GM18519 (cell line): ENCODE measurements around the gene AQP3.
"Not testable (repeated sequence)": the region's sequence is repeated elsewhere in the genome, so short reads cannot be mapped to it uniquely, and the experiment has no call there.

ENCODE experiments used
- ATAC-seq: cut with Tn5 transposase; IDR thresholded peaks from one replicate; pipeline ENCODE4 v1.9.1; 2021; ENCODE audit warnings: mild to moderate bottlenecking, moderate library complexity; ENCODE audit not compliant: unreplicated experiment, low FRiP score

AQP3 gene

DNA sequence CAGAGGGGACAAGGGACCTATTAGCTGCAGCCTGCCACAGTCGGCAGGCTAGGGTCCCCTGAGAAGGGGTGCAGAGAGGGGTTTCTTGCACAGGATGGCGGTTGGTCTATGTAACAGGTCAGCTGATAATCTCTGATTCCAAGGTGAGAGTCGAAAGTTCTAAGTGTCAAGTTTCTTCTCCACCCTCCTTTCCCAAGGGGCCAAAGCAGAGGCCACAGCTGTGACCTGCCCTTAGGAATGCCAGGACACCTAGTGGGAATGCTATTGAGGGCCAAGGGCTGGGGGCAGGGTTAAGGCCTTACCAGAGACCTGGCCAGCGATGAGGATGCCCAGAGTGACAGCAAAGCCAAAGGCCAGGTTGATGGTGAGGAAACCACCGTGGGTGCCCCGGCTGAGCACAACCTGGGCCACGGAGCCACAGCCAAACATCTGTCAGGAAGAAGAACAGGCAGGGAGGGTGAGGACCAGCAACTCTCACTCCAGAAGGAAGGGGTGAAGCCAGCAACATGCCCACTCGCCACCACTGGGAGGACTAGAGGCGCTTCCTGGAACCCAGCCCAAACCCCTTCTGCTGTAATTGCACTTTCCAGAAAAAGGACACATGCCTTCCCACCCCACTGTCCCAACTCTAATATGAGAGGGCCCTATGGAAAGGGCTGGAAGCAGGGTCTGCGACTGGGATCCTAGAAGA lies 3.8 kb downstream of the AQP3 start:
- no peak for ATAC-seq

DNA sequence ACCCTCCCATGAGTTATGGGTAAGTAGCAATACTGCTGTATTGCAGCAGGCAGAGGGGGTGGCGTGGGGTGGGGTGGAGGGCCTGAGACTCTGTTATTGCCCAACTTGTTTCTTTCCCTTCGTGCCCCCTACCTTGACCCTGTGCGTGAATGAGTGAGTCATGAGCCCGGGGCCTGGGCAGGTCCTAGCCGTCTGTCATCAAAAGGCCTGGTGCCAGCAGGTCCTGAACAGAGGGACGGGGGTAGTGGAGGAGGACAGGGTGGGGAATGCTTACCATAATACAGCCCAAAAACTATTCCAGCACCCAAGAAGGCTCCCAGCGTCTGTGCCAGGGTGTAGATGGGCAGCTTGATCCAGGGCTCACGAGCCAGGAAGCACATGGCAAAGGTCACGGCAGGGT lies 4.3 kb downstream of the AQP3 start:
- ATAC-seq, result no peak

DNA sequence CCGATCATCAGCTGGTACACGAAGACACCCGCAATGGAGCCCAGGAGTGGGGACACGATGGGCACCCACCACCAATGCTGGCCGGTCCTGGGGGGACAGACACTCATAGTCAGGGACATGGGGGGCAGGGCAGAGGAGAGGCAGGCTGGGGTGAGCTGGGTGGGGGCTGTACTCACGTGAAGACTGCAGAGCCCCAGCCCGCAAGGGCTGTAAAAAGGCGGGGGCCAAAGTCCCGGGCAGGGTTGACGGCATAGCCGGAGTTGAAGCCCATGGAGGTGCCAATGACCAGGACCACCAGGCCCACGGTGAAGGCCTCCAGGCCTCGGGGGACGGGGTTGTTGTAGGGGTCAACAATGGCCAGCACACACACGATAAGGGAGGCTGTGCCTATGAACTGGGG lies 5.3 kb downstream of the AQP3 start:
- ATAC-seq, result no peak

DNA sequence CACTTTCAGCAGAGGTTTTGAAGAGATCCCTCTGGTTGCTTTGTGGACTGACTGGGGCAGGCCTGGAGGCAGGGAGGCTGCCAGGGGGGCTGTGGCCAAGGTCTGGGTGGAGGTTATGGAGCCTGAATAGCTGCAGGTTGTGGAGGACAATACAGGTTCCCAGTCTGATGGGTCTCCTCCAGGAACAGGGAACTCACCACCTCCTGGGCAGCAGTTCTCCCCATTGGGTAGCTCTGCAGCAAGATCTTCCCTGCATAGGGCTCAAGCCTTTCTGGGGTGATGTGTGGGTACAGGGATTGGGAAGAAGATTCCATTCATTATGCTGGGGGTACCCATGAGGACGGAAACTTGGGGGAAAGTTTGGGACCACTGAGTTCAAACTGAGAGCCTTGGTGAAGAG lies 6.8 kb downstream of the AQP3 start:
- ATAC-seq, result no peak

DNA sequence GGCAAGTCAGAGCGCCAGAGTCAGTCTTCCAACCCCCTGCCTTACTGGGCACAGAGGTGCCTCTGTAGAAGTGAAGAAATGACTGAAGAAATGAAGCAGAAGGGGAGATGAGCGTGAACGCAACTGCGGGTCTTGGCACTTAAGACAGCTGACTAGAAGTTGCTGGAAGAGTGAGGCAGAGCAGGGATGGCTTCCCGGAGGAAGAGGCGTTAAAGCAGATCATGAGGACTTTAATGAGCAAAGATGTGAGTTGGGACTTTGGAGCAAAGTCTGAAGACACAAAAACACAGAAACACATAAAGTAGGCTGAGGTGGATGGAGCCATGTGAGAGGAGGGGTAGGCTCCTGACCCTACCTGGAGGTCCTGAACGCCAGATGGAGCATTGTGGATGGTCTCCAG lies 7.2 kb downstream of the AQP3 start:
- ATAC-seq, result no peak

DNA sequence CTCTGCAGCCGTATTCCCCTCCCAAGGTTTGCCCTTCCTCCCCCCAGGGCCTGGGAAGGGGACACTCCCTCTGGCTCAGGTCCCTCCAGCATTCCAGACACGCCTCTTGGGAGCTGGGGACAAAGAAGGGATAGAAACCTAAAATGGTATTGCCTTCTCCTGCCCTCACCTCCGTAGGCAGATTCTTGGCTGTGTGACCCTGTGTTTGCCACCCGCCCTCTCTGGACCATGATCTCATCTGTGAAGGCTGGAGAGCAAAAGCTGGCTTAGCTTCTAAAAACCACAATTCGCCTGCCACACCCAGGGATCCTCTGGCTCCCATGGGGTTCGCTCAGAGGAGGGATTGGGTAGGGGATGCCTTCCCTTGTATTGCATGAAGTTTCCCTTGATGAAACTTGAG lies 7.7 kb downstream of the AQP3 start:
- ATAC-seq, result no peak

DNA sequence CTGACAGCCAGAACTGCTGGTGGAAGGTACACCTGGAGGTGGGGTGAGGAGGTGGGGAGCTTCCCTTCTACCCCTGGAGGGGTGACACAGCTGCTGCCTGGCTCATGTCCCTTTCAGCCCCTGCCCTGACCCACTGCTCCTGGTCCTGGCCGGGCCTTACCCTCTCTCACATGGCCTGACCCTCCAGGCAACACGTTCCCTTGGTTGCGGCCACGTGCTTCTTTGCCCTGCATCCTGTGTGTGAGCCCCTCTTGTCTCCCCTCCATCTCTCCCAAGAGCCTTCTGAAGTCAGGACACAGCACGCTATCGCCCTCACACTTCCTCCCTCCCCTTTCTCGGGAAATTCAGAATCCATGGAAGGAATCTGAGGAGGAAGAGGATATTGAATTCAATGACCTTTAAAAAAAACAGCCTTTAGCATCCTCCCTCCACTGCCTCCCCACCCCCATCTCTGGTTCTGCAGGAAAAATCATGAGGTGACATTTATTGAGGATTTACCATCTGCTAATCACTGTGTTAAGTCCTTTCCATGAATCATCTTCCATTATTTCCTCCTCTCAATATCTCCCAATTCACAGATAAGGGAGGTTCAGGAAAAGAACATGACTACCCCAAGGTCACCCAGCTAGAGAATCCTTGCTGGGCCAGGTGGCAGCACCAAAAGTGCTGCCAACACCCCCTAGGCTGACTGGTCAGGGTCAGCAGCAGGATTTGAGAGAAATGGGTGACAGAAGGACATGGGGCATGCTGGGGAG lies 8.3 kb downstream of the AQP3 start:
- ATAC-seq, result no peak

DNA sequence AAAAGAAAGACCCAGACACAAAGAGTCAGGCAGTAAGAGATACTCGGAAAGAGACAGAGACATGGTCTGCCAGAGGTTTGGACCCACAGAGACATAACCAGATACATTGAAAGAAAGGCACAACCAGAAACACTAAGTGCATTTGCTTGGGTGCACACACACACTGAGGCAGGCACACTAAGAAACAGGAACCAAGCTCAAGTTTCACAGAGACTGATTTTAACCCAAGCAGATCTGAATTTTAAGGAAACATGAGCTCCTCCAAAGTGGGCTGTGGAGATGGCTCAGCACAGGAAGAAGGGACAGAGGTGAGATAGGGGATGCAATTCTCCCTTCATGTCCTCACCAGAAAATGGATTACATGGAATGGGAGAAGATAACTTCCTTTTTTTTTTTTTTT lies 9.5 kb downstream of the AQP3 start:
- no peak for ATAC-seq

DNA sequence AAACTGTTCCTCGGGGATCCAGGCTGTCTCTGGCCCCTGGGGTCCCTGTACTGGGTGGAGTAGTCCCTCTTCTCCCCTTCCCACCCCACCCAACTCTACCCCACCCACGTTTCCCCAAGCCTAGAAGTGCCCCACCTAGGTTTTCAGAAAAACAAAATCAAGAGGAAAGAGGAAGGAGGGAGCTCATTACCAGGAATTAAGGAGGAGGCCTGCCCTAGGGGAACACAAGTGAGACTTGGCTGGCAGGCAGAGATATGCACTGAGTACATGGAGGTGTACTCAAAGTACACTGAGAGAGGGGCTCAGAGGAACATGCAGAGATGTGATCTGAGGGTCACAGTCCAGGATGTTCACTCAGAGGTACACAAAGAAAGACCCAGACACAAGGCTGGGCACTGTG lies 10.2 kb downstream of the AQP3 start:
- no peak for ATAC-seq

DNA sequence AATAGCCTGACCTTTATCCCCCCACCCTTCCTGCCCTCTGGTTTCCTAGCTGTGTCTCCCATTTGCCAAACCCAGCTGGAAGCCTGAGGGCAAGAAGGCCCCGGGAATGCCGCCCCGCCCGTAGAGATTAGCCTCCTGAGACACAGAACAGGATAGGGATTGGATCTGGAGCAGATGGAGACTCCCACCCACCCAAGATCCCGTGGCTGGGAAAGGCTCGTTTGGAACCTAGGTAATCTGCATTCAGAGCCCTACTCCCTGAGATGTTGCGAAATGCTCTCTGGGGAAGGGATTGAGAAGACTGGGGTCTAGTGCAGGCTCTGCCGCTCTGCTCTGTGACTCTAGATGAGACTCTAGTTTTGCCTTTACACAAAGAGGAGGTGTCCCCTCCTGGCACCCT lies 10.9 kb downstream of the AQP3 start:
- ATAC-seq, result no peak

DNA sequence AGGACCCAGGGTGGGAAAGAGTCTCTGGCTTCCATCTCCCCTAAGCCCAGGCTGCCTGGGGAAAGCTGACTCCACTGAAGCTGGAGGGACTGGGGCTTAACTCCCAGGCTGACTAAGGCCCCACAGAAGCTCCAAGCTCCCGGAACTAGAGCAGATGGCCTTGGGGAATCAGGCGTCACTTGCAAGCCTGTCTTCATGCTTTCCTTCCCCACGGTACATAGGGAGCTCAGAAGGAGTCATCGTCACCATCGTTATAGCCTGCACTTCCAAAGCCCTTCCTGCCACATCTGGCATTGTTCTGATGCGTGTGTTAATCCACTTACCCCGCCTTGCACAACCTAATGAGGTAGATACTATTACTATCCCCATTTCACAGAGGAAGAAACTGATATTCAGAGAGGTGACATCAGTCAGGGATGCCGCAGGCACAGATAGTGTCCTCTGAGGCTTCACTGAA lies 11.5 kb downstream of the AQP3 start:
- no peak for ATAC-seq

DNA sequence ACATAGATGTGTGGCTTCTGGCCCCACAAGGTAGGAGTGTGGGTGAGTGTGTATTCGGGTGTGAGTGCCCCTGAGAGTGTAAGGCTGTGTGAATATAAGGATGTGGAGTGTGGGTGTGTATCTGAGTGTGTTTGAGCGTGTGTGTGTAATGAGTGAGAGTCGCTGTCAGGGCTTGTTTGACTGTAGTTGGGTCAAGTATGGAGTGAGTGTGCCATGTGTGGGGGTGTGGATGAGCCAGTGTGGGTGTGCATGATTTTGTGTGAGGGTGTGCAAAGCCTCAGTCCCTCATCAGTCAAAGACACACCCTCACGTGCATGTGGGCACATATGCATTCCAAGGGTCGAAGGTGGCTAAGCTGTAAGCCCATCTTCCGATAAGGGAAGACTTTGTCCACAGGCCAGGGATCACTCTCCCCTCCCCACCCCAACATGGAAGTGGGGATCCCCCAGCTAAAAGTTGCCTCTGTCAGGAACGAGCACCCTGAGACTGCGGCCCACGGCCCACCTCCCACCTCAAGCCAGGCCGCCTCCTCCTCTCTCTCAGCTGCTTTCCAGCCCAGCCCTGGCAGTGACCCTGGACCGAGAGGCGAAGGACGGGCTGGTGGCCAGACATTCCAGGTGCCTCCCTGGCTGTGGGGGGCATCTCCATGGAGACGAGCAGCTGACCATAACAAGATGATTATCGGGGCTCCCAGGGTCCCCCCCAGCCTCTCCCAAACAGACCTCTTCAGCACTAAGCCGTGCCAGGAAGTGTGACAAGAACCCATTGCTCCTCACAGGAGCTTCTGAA lies 12.9 kb downstream of the AQP3 start:
- no peak for ATAC-seq

DNA sequence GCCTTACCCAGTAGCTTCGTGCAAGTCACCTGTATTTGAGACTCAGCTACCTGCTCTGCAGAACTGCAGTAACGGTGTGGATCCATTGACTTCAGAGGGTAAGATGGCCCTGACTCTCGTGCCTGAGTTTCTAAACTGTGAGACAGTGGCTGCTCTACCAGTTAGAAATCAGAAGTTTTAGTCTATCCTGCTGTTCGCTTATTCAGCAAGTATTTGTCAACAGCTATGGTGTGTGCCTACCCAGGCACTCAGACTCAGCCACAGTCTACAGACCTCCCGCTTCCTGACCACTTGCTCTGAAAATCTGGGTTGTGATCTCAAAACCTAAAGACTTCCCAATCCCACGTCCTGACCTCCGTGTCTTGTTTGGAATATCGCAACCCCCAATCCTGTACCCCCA lies 13.5 kb downstream of the AQP3 start:
- ATAC-seq, result no peak

DNA sequence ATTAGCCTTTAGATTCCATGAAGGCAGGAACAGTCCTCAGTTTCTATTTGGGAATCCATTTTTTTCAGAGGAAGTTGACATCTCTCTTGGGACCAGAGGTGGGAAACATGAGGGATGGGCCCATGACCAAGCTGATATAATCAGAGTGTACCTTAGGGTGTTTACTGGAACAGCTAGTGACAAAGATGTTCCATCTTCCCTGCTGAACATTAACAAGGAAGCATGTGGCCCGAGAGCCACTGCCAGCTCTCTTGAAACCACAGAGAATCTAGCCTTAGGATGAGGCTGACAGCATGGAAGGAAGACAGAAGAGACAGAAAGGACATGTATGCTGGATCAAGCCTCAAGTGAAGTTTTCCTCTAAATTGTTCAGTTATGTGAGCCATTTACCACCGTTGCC lies 16.0 kb downstream of the AQP3 start:
- ATAC-seq, result no peak

DNA sequence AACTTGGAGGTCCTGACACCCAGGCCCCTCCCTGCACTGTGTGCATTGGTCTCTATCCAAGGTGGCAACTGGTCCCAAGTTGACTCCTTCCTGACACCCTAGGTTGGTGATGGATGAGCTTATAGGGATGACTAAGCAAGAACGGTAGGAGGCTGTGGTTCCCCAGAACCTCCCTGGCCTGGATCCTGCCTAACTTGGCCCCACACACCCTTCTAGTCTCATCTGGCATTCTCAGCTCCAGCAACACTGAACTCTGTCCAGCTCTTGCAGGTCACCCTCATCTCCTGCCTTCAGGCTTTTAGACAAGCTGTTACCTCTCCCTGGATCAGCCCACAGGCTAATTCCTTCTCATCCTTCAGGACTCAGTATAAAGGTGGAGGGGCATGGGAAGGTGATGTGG lies 16.5 kb downstream of the AQP3 start:
- no peak for ATAC-seq

DNA sequence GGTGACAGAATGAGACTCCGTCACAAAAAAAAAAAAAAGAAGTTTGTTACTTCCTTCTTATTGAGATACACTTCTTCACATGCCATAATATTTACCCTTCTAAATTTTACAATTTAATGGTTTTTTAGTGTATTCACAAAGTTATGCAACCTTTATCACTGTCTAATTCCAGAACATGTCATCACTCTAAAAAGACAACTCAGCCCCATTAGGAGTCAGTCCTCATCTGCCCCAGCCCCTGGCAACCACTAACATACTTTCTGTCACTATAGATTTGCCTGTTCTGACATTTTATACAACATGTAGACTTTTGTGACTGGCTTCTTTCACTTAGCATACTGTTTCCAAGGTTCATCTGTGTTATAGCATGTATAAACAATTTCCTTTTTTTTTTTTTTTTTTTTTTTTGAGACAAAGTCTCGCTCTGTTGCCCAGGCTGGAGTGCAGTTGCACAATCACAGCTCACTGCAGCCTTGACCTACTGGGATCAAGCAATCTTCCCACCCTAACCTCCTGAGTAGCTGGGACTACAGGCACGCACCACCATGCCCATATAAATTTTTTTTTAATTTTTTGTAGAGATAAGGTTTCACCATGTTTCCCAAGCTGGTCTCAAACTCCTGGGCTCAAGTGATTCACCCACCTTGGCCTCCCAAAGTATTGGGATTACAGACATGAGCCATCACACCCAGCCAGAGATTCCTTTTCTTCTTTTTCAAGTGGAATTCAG lies 18.0 kb downstream of the AQP3 start:
- ATAC-seq, result no peak

DNA sequence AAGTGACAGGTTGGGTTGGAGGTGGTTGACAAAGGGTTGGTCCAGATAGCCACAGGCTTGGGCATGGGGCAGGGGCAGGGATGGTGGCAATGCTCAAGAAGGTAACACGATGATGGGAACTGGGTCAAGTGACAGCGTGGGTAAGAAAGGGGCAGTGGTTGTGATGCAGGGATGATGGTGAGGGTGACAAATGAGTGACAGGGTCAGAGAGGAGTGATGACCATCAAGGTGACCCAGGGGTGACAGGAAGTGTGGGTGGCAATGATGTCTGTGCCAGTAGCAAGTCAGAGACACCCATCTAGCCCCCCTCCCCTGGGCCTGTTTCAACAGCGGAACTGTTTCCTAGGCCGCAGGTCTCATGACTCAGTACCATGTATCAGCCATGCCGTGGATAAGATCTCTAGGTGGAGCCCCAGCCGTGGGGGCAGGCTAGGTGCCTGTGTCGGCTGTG lies 20.5 kb downstream of the AQP3 start:
- no peak for ATAC-seq

DNA sequence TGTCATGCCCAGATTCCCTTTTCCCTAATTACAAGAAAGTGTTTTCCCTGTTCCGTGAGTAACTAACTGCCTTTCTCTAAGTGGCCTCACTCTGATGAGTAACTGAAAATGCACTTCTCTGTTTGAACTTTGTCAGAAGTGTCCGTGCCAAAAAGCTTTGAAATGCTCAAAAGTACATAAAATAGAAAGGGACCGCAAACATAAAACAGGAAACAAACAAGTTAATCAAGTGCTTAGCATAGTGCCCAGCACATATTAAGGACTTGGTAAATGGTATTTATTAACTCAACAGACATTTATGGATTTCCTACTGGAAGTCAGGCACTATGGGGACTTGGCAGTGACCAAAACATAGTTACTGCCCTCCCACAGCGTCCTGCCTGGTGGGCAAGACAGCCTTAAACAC lies 22.3 kb downstream of the AQP3 start:
- ATAC-seq, result no peak

DNA sequence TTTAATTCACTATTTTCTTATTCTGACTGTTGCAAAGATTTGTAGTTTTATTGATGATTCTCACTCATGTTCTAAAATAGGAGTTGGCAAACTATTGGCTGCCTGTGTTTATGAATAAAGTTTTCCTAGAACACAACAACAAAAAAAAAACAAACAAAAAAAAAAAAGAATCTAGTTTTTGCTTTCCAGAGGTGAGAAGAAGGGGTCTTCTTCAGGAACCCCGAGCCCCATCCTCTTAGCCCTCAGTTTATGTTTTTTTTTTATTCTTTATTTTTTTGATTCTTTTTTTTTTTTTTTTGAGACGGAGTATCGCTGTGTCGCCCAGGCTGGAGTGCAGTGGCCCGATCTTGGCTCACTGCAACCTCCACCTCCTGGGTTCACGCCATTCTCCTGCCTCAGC lies 22.9 kb downstream of the AQP3 start:
- not testable (repeated sequence) for ATAC-seq

DNA sequence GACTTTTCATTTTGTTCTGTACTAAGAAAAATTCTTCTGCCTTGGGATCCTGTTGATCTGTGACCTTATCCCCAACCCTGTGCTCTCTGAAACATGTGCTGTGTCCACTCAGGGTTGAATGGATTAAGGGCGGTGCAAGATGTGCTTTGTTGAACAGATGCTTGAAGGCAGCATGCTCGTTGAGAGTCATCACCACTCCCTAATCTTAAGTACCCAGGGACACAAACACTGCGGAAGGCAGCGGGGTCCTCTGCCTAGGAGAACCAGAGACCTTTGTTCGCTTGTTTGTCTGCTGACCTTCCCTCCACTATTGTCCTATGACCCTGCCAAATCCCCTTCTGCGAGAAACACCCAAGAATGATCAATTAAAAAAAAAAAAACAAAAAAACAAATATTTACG lies 23.4 kb downstream of the AQP3 start:
- ATAC-seq, result not testable (repeated sequence)
